Tongue (tissue), 2 donors: Measurements from ENCODE around the gene KCTD10. TPM values are rescaled to one million over a fixed set of nuclear protein-coding genes. Genes with fewer than 3 reads are reported as not detected.
"Not testable (repeated sequence)": the region's sequence is repeated elsewhere in the genome, so short reads cannot be mapped to it uniquely, and the experiment has no call there.

Experiments used
- DNase-seq: peaks from one replicate; pipeline ENCODE4 v3.0.0-alpha.2; 2015
- total RNA-seq: library from RNA; depleted of rRNA; stranded (reverse); fragments of >200 nt; gene quantifications from one replicate; pipeline ENCODE4 v1.2.3, GENCODE V29; 2014

Gene KCTD10
- total RNA-seq, 1 donor from 2014 or later = 42.6 TPM

GRCh38 chr12:109404841-109405240 is 72.3 kb downstream of the KCTD10 start:
- DNase-seq = not testable (repeated sequence)

Other genes starting within 250 kb of the KCTD10 start
- gene FOXN4, start 168.0 kb downstream of the KCTD10 start, total RNA-seq = not detected
- gene MYO1H, start 129.4 kb downstream of the KCTD10 start, total RNA-seq = 0.51 TPM
- 59.7 TPM for gene UBE3B, start 334 bp upstream of the KCTD10 start, total RNA-seq
- gene MMAB, start 96.2 kb upstream of the KCTD10 start, total RNA-seq = 17.2 TPM
- gene MVK, start 96.5 kb upstream of the KCTD10 start, total RNA-seq = 12.7 TPM
- gene FAM222A, start 236.5 kb upstream of the KCTD10 start, total RNA-seq = 3.1 TPM